Body of pancreas (tissue), 4 donors: ENCODE data around the gene PAWR.

Source experiments
- POLR2A ChIP-seq, 3 donors: fragments of 450-650 bp; IDR thresholded peaks; one replicate each; pipeline ENCODE4 v1.6.1; 2016; ENCODE audit warnings: antibody characterized with exemption in 3 of 3, mild to moderate bottlenecking in 2 of 3
- TF ChIP-seq, protein P1 (sequence below), 7 experiments: fragments of 450-650 bp in 4 of 7; fragments of 200-600 bp in 3 of 7; sonication (generic) in 3 of 7; IDR thresholded peaks; one replicate each; pipeline ENCODE4 v1.5.1; 2016 to 2019; ENCODE audit warnings: antibody characterized with exemption in 7 of 7

DNA sequence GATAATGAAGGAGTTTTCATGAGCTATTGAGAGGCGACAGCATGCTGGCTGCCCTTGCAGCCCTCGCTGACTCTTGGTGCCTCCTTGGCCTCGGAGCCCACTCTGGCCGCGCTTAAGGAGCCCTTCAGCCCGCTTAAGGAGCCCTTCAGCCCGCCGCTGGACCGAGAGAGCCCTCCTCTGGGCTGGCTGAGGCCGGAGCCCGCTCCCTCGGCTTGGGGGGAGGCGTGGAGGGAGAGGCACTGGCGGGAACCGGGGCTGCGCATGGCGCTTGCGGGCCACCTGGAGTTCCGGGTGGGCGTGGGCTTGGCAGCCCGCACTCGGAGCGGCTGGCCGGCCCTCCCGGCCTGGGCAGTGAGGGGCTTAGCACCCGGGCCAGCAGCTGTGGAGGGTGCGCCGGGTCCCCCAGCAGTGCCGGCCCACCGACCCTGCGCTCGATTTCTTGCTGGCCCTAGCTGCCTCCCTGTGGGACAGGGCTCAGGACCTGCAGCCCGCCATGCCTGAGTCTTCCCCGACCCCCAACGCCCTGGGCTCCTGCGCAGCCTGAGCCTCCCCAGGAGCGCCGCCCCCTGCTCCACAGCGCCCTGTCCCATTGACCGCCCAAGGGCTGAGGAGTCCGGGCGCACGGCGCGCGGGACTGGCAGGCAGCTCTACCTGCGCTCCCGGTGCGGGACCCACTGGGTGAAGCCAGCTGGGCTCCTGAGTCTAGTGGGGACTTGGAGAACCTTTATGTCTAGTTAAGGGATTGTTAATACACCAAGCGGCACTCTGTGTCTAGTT is 20.1 kb upstream of the PAWR start:
- TF ChIP-seq, protein P1, sequence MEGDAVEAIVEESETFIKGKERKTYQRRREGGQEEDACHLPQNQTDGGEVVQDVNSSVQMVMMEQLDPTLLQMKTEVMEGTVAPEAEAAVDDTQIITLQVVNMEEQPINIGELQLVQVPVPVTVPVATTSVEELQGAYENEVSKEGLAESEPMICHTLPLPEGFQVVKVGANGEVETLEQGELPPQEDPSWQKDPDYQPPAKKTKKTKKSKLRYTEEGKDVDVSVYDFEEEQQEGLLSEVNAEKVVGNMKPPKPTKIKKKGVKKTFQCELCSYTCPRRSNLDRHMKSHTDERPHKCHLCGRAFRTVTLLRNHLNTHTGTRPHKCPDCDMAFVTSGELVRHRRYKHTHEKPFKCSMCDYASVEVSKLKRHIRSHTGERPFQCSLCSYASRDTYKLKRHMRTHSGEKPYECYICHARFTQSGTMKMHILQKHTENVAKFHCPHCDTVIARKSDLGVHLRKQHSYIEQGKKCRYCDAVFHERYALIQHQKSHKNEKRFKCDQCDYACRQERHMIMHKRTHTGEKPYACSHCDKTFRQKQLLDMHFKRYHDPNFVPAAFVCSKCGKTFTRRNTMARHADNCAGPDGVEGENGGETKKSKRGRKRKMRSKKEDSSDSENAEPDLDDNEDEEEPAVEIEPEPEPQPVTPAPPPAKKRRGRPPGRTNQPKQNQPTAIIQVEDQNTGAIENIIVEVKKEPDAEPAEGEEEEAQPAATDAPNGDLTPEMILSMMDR (IDR thresholded peaks at IDR 0.05) = no peak
- no peak for TF ChIP-seq POLR2A (IDR thresholded peaks at IDR 0.05)
